ENCODE results near the gene DTYMK. TPM values are rescaled to one million over a fixed set of nuclear protein-coding genes. Genes with fewer than 3 reads are reported as not detected.

DTYMK gene, protein sequence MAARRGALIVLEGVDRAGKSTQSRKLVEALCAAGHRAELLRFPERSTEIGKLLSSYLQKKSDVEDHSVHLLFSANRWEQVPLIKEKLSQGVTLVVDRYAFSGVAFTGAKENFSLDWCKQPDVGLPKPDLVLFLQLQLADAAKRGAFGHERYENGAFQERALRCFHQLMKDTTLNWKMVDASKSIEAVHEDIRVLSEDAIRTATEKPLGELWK
- 84.7 and 85.7 TPM in 2 replicates for total RNA-seq

DNA sequence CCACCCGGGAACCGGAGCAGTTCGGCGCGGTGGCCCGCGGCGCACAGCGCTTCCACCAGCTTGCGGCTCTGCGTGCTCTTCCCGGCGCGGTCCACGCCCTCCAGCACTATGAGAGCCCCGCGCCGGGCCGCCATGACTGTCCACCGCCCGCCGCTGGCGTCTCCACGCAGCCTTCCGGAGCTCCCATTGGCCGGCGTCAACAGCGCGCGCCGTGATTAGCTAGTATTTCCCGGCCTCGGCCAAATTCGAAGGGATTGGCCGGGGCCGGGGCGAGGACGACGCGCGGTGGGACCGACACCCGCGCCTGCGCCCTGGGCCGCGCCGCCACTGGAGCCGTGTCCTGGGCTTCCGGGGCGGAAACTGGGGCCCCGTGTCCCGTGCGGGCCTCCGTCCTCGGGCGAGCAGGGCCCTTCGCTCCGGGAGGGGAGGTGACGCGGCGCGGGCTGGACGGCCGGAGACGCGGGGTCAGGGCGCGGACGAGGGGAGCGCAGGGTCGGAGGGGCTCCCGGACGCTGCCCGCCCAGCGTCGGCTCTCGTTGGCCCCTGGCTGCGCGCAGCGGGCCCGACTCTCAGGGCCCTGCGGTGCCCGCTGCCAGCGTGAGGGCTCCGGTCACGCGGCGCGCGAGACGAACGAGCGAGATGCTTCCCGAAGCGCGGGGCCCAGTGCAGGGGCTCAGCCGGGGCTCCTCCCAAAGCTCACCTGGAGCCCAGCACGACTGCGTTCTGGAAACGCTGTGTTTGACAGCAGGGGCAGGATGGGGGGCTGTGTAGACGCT, at the start of gene DTYMK:
Gene DTYMK, minus strand, starts transcription at position 166 of the 776 bp plus-strand sequence. Its CDS starts 32 bp downstream, at position 134.
- intact Hi-C loops (cut with micrococcal nuclease), result loop anchor here (1.0 to 5.0 kb wide), 10 partner anchors 14 to 1120 kb away; partner anchors contain the start of genes ATG4B, D2HGDH, FARP2 and HDLBP

DNA sequence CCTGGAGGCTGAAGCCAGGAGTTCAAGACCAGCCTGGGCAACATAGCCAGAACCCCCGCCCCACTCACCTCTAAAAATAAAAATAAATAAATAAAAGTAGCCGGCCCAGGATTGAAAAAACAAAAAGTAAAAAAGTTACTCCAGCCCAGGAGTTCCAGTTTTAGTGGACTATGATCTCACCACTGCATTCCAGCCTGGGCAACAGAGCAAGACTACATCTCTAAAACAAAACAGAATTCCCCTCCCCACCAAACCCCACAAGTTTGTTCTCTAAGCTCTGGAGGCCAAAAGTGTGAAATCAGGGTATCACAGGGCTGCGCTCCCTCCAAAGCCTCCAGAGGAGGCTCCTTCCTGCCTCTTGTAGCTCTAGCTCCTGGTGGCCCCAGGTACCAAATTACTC, 49.5 kb upstream of the DTYMK start:
- intact Hi-C loops (cut with micrococcal nuclease), result loop anchor here (10.0 kb wide), 1 partner anchor 101 kb away; the partner anchor contains the start of genes ATG4B and THAP4

GRCh38 chr2:241734467-241735208, 48.0 kb upstream of the DTYMK start, which contains the start of gene D2HGDH:
Gene D2HGDH (plus strand): TSS chr2:241734630. CDS start chr2:241735225, 595 bp downstream.
- intact Hi-C loops (cut with micrococcal nuclease), result loop anchor here (1.0 to 10.0 kb wide), 6 partner anchors 32 to 902 kb away; partner anchors contain the start of genes ATG4B, HDLBP, ING5 and SEPTIN2

- intact Hi-C loops (cut with micrococcal nuclease), result loop anchor here (1.0 to 10.0 kb wide), 6 partner anchors 32 to 902 kb away; partner anchors contain the start of genes ATG4B, HDLBP, ING5 and SEPTIN2
Observed at GRCh38 chr2:241734208-241734466, 47.5 kb upstream of the DTYMK start.

- intact Hi-C loops (cut with micrococcal nuclease), result loop anchor here (1.0 to 10.0 kb wide), 6 partner anchors 31 to 901 kb away; partner anchors contain the start of genes ATG4B, HDLBP, ING5 and SEPTIN2
Observed at GRCh38 chr2:241733391-241734207, 47.0 kb upstream of the DTYMK start.

GRCh38 chr2:241732513-241733186, 46.0 kb upstream of the DTYMK start:
- intact Hi-C loops (cut with micrococcal nuclease), result loop anchor here (5.0 to 10.0 kb wide), 2 partner anchors 98 to 900 kb away; partner anchors contain the start of genes ATG4B and THAP4

GRCh38 chr2:241730671-241731293, 44.2 kb upstream of the DTYMK start:
- intact Hi-C loops (cut with micrococcal nuclease), result loop anchor here (5.0 to 10.0 kb wide), 2 partner anchors 96 to 898 kb away; partner anchors contain the start of genes ATG4B and THAP4

DNA sequence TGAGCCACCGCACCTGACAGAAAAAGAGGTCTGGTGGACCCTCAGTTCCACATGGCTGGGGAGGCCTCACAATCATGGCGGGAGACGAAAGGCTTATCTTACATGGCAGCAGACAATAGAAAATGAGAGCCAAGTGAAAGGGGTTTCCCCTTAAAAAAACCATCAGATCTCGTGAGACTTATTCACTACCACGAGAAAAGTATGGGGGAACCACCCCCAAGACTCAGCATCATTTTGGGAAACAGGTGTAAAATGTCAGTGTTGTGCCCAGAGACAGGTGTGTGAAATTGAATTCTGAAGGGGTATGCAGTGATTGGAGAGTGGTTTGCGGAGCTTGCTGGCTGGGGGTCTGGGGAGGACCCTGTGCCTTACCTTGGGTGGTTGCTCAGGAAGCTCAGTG, 43.3 kb upstream of the DTYMK start:
- intact Hi-C loops (cut with micrococcal nuclease), result loop anchor here (5.0 to 10.0 kb wide), 2 partner anchors 95 to 898 kb away; partner anchors contain the start of genes ATG4B and THAP4

- intact Hi-C loops (cut with micrococcal nuclease), result no loop called here
Observed at GRCh38 chr2:241728627-241729026, 42.0 kb upstream of the DTYMK start.

DNA sequence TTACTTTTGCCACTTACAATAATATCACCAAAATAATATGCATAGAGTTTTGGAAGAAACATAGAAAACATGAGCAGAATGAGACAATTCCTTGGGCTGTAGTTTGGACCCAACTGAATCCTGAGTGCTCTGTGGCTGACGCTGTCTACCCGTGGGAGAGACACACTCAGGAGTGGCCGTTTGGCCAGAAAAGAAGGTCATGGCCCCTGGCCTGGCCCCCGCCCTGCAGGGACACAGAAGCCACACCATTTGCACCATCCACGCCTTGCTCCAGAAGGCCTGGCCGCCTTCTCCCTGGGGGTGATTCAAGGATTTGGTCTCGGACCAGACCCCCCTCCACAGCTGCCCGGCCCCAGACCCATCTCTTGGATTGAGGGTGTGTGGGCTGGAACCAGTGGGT, 41.4 kb upstream of the DTYMK start:
- intact Hi-C loops (cut with micrococcal nuclease), result no loop called here

- intact Hi-C loops (cut with micrococcal nuclease), result no loop called here
Observed at GRCh38 chr2:241726459-241726858, 39.8 kb upstream of the DTYMK start.

- intact Hi-C loops (cut with micrococcal nuclease), result no loop called here
Observed at GRCh38 chr2:241724975-241725870, 38.6 kb upstream of the DTYMK start.

DNA sequence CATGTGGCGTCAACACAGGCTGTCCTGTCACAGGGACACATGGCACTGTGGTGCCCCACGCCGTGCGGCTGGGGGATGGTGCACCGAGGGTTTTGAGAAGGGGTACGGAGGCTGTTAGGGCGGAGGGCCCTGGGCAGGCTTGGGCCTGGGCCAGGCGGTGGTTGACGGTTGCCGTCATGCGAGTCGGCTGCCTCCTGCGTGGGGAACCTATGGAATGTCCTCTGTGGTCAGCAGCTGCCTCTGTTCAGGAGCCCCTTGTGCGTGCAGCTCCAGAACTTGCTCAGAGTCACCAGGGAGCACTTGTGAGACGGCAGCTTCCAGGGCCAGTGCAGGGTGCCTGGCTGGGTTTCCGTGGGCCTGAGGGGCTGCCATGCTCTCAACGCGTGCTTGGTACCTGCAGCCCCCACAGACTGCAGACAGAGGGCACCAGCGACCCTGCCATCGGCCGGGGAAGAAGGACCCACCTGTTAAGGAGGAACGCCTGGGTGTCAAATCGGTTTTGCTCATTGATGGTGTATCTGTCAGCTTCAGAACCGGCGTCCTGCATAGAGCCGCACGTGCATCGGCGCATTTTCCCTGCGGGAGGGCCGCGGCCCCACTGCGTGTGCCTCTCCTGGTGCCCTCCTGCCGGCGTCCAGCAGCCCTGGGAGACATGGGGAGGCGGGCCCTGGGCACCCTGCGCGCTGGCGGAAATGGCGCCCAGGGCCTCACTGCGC, 37.8 kb upstream of the DTYMK start:
- intact Hi-C loops (cut with micrococcal nuclease), result no loop called here

- intact Hi-C loops (cut with micrococcal nuclease), result no loop called here
Observed at GRCh38 chr2:241722896-241723454, 36.4 kb upstream of the DTYMK start.

DNA sequence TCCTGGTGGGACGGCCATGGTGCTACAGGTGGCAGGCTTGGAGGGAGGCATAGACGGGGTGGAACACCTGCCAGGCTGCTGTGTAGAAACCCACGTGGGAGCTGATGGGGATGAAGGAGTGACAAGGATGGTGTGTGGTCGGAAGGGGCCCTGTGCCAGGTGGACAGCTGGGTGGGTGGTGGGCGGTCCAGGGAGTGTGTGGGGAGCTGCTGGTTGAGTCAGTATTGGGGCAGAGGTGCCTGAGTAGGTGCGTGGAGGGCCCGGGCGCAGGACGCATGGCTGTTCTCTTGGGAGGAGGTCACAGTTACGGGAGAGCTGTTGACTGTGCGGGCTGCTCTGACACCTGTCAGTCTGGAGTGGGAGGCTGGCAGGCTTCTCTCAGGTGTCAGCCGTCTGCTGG, 35.2 kb upstream of the DTYMK start:
- intact Hi-C loops (cut with micrococcal nuclease), result no loop called here

DNA sequence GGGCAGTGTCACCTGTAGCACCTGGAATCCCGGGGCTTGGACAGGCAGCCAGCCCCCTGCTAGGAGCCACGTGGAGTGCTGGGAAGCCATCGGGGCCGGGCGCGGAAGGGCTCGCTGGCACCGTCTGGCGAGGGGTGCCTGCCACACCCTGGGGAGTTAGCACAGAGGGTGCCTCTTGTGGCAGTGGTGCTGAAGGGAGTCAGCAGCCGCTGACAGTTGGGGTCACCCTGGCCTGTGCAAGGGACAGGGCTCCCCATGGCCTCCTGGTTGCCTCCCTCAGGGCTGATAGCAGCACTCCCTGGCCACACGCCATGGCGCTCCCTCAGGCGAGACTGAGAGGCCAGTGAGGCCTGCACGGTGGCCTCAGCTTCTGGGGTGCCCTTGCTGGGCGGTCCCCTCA, 33.9 kb upstream of the DTYMK start:
- intact Hi-C loops (cut with micrococcal nuclease), result no loop called here

- intact Hi-C loops (cut with micrococcal nuclease), result no loop called here
Observed at GRCh38 chr2:241720099-241720498, 33.5 kb upstream of the DTYMK start.
